ENCODE data around the gene ZFR2. TPM values are rescaled to one million over a fixed set of nuclear protein-coding genes. Genes with fewer than 3 reads are reported as not detected.
"Not testable (repeated sequence)": the region's sequence is repeated elsewhere in the genome, so short reads cannot be mapped to it uniquely, and the experiment has no call there.

ZFR2 gene
- total RNA-seq, 1 experiment from 2014 or later, result not detected

DNA sequence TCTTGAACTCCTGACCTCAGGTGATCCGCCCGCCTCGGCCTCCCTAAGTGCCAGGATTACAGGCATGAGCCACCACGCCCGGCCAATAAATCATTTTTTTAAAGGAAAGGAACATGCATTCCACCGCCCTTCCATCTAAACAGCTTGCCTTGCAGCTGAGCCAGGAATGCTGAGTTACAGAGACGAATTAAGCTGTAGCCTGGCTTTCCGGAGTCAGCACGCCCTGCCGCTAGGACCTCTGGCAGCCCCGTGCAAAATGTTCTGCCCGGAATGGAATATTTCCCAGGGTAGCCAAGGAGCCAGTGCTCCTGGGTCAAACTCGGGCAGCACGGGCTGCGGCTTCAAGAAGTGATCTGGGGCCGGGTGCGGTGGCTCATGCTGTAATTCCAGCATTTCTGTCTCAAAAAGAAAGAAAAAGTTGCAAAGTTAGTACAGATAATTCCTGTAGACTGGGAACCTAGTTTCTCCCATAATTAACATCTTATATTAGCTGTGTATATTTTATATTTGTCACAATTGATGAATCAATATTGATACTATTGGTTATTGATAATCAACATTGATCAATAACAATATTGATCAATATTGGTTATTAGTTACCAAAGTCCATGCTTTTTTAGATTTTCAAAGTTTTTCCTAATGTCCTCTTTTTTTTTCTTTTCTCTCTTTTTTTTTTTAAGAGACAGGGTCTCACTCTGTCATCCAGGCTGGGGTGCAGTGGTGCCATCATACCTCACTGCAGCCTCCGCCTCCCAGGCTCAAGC, 30.9 kb upstream of the ZFR2 start:
- Mint-ChIP-seq H3K4me1 (ENCODE audit: insufficient read depth, unreplicated experiment) (no peaks in the 10 kb centered on the region), H3K27me3 (ENCODE audit: insufficient read depth, unreplicated experiment) (peaks cover 7% of the 10 kb centered on the region), H3K27ac (ENCODE audit: low read depth, unreplicated experiment) (no peak overlapping the region), H3K36me3 (ENCODE audit: insufficient read depth, unreplicated experiment) (no peaks in the 10 kb centered on the region), H3K9me3 (ENCODE audit: unreplicated experiment) (no peaks in the 10 kb centered on the region), H3K4me3 (ENCODE audit: unreplicated experiment) (no peak overlapping the region)
- no TSS peak for BruUV-seq (replicated peaks)
- ChIA-PET POLR2A (interaction anchor here (0.6 kb wide), 1 partner anchor 137 kb away, joined by 3 read pairs; the partner anchor contains the start of gene MRPL54), CTCF (interaction anchor here (0.8 kb wide), 1 partner anchor 78 kb away, joined by 3 read pairs; no protein-coding TSS in a partner anchor)
- TF ChIP-seq, protein P1, sequence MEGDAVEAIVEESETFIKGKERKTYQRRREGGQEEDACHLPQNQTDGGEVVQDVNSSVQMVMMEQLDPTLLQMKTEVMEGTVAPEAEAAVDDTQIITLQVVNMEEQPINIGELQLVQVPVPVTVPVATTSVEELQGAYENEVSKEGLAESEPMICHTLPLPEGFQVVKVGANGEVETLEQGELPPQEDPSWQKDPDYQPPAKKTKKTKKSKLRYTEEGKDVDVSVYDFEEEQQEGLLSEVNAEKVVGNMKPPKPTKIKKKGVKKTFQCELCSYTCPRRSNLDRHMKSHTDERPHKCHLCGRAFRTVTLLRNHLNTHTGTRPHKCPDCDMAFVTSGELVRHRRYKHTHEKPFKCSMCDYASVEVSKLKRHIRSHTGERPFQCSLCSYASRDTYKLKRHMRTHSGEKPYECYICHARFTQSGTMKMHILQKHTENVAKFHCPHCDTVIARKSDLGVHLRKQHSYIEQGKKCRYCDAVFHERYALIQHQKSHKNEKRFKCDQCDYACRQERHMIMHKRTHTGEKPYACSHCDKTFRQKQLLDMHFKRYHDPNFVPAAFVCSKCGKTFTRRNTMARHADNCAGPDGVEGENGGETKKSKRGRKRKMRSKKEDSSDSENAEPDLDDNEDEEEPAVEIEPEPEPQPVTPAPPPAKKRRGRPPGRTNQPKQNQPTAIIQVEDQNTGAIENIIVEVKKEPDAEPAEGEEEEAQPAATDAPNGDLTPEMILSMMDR (IDR thresholded peaks at IDR 0.05; ENCODE audit: unreplicated experiment), result no peak
- no peak for DNase-seq (ENCODE audit: unreplicated experiment)
- intact Hi-C loops (cut with micrococcal nuclease), result no loop called here

- intact Hi-C loops (cut with micrococcal nuclease), result no loop called here
- Mint-ChIP-seq H3K4me3 (ENCODE audit: unreplicated experiment) (no peak overlapping the region), H3K36me3 (ENCODE audit: insufficient read depth, unreplicated experiment) (no peaks in the 10 kb centered on the region), H3K4me1 (ENCODE audit: insufficient read depth, unreplicated experiment) (no peaks in the 10 kb centered on the region), H3K9me3 (ENCODE audit: unreplicated experiment) (no peaks in the 10 kb centered on the region), H3K27me3 (ENCODE audit: insufficient read depth, unreplicated experiment) (peaks cover 11% of the 10 kb centered on the region), H3K27ac (ENCODE audit: low read depth, unreplicated experiment) (no peak overlapping the region)
- CTCF ChIA-PET, result interaction anchor here (0.6 kb wide), 3 partner anchors 14 to 51 kb away, joined by 3 read pairs; no protein-coding TSS in a partner anchor
- BruUV-seq (replicated peaks), result no TSS peak
- no peak for DNase-seq (ENCODE audit: unreplicated experiment)
- POLR2A ChIA-PET, result no interaction called here
- TF ChIP-seq, protein P1 (IDR thresholded peaks at IDR 0.05; ENCODE audit: unreplicated experiment), result no peak
Measured at GRCh38 chr19:3898426-3898825, 29.6 kb upstream of the ZFR2 start.

- BruUV-seq (replicated peaks), result no TSS peak
- Mint-ChIP-seq H3K36me3 (ENCODE audit: insufficient read depth, unreplicated experiment) (no peaks in the 10 kb centered on the region), H3K27ac (ENCODE audit: low read depth, unreplicated experiment) (no peak overlapping the region), H3K4me3 (ENCODE audit: unreplicated experiment) (no peak overlapping the region), H3K9me3 (ENCODE audit: unreplicated experiment) (no peaks in the 10 kb centered on the region), H3K4me1 (ENCODE audit: insufficient read depth, unreplicated experiment) (no peaks in the 10 kb centered on the region), H3K27me3 (ENCODE audit: insufficient read depth, unreplicated experiment) (peaks cover 11% of the 10 kb centered on the region)
- POLR2A ChIA-PET, result no interaction called here
- CTCF ChIA-PET, result no interaction called here
- DNase-seq (ENCODE audit: unreplicated experiment), result no peak
- intact Hi-C loops (cut with micrococcal nuclease), result no loop called here
- TF ChIP-seq, protein P1 (IDR thresholded peaks at IDR 0.05; ENCODE audit: unreplicated experiment), result no peak
Measured at GRCh38 chr19:3897936-3898335, 29.1 kb upstream of the ZFR2 start.

DNA sequence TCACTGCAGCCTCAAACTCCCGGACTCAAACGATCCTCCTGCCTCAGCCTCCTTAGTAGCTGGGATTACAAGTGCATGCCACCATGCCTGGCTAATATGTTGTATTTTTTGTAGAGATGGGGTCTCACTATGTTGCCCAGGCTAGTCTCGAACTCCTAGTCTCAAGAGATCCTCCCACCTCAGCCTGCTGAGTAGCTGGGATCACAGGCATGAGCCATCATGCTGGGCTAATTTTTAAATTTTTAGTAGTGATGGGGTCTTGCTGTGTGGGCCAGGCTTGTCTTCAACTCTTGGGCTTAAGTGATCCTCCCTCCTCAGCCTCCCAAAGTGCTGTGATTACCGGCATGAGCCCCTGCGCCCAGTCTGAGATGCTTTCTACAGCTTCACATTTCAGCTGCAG, 26.9 kb upstream of the ZFR2 start:
- TF ChIP-seq, protein P1 (IDR thresholded peaks at IDR 0.05; ENCODE audit: unreplicated experiment), result no peak
- ChIA-PET POLR2A (no interaction called here), CTCF (interaction anchor here (1.2 kb wide), 1 partner anchor 47 kb away, joined by 6 read pairs; no protein-coding TSS in a partner anchor)
- Mint-ChIP-seq H3K9me3 (ENCODE audit: unreplicated experiment) (no peaks in the 10 kb centered on the region), H3K27ac (ENCODE audit: low read depth, unreplicated experiment) (no peak overlapping the region), H3K27me3 (ENCODE audit: insufficient read depth, unreplicated experiment) (peaks cover 11% of the 10 kb centered on the region), H3K36me3 (ENCODE audit: insufficient read depth, unreplicated experiment) (no peaks in the 10 kb centered on the region), H3K4me3 (ENCODE audit: unreplicated experiment) (no peak overlapping the region), H3K4me1 (ENCODE audit: insufficient read depth, unreplicated experiment) (no peaks in the 10 kb centered on the region)
- intact Hi-C loops (cut with micrococcal nuclease), result no loop called here
- BruUV-seq (replicated peaks), result no TSS peak
- DNase-seq (ENCODE audit: unreplicated experiment), result no peak

DNA sequence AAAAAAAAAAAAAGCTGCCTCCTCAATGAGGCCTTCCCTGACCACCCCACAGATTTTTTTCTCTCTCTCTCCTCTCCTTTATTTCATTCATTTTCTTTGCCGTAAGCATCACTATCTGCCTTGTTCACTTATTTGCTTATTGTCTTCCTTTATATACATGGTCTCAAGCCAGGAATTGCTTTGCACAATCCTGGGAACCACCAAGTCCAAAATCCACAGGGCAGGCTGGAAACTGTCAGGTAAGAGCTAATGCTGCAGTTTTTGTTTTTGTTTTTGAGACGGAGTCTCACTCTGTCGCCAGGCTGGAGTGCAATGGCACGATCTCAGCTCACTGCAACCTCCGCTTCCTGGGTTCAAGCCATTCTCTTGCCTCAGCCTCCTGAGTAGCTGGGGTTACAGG, 26.1 kb upstream of the ZFR2 start:
- CTCF ChIA-PET, result interaction anchor here (0.6 to 1.2 kb wide), 2 partner anchors 46 to 635 kb away, joined by 4 to 6 read pairs; no protein-coding TSS in a partner anchor
- H3K36me3 Mint-ChIP-seq (ENCODE audit: insufficient read depth, unreplicated experiment); BruUV-seq (replicated peaks); H3K4me3 Mint-ChIP-seq (ENCODE audit: unreplicated experiment); POLR2A ChIA-PET; H3K9me3 Mint-ChIP-seq (ENCODE audit: unreplicated experiment); H3K27ac Mint-ChIP-seq (ENCODE audit: low read depth, unreplicated experiment); intact Hi-C loops (cut with micrococcal nuclease); H3K4me1 Mint-ChIP-seq (ENCODE audit: insufficient read depth, unreplicated experiment); DNase-seq (ENCODE audit: unreplicated experiment): not testable (repeated sequence)
- H3K27me3 Mint-ChIP-seq (ENCODE audit: insufficient read depth, unreplicated experiment), result peaks cover 11% of the 10 kb centered on the region

All from MCF 10A (cell line).